Stimulated activated CD4-positive, alpha-beta T cell treated with anti-CD3 and anti-CD28 coated beads, Interleukin-4, amount 100 ng/mL, for 4 hours (primary cell): ENCODE results near the gene CRYL1.
"Not testable (repeated sequence)": the region's sequence is repeated elsewhere in the genome, so short reads cannot be mapped to it uniquely, and the experiment has no call there.

ENCODE experiments used
- DNase-seq, 2 experiments: peaks; one replicate each; pipeline ENCODE4 v3.0.0-alpha.2; 2020

CRYL1 gene

GRCh38 chr13:20446900-20447299 lies 78.8 kb downstream of the CRYL1 start:
- no peak for DNase-seq

GRCh38 chr13:20446405-20446804 lies 79.3 kb downstream of the CRYL1 start:
- DNase-seq = no peak

GRCh38 chr13:20442798-20443381 lies 82.8 kb downstream of the CRYL1 start:
- no peak for DNase-seq

- no peak for DNase-seq
Measured at GRCh38 chr13:20442375-20442774, 83.3 kb downstream of the CRYL1 start.

- DNase-seq = no peak
Measured at GRCh38 chr13:20441879-20442278, 83.8 kb downstream of the CRYL1 start.

- DNase-seq = no peak
Measured at GRCh38 chr13:20441056-20441455, 84.6 kb downstream of the CRYL1 start.

GRCh38 chr13:20439261-20439660 lies 86.4 kb downstream of the CRYL1 start:
- DNase-seq = no peak

GRCh38 chr13:20438801-20439200 lies 86.9 kb downstream of the CRYL1 start:
- DNase-seq = no peak

GRCh38 chr13:20436505-20436904 lies 89.2 kb downstream of the CRYL1 start:
- DNase-seq = no peak

GRCh38 chr13:20435616-20436368 lies 89.9 kb downstream of the CRYL1 start:
- DNase-seq = no peak

GRCh38 chr13:20434210-20434609 lies 91.4 kb downstream of the CRYL1 start:
- DNase-seq = not testable (repeated sequence)

GRCh38 chr13:20431687-20432384 lies 93.8 kb downstream of the CRYL1 start:
- no peak for DNase-seq

GRCh38 chr13:20431080-20431479 lies 94.6 kb downstream of the CRYL1 start:
- no peak for DNase-seq

GRCh38 chr13:20430296-20430695 lies 95.4 kb downstream of the CRYL1 start:
- DNase-seq = no peak

- no peak for DNase-seq
Measured at GRCh38 chr13:20429682-20430081, 96.0 kb downstream of the CRYL1 start.

- DNase-seq = no peak
Measured at GRCh38 chr13:20428666-20429644, 96.7 kb downstream of the CRYL1 start.

GRCh38 chr13:20426766-20427448 lies 98.8 kb downstream of the CRYL1 start:
- DNase-seq = no peak

- no peak for DNase-seq
Measured at GRCh38 chr13:20425819-20426219, 99.8 kb downstream of the CRYL1 start.

GRCh38 chr13:20424949-20425348 lies 100.7 kb downstream of the CRYL1 start:
- no peak for DNase-seq

- DNase-seq = no peak
Measured at GRCh38 chr13:20424559-20424852, 101.2 kb downstream of the CRYL1 start.

- DNase-seq = no peak
Measured at GRCh38 chr13:20422362-20422761, 103.3 kb downstream of the CRYL1 start.

GRCh38 chr13:20420938-20421337 lies 104.7 kb downstream of the CRYL1 start:
- no peak for DNase-seq

GRCh38 chr13:20418953-20419352 lies 106.7 kb downstream of the CRYL1 start:
- no peak for DNase-seq
